ENCODE data around the gene ATP5F1D. TPM values are rescaled to one million over a fixed set of nuclear protein-coding genes. Genes with fewer than 3 reads are reported as not detected.

Gene ATP5F1D
- total RNA-seq, 2 experiments from 2014 or later = 209 to 222 TPM

GRCh38 chr19:1236576-1236975 lies 5.0 kb upstream of the ATP5F1D start:
- Mint-ChIP-seq H3K27ac (no peak overlapping the region), H3K27me3 (ENCODE audit: low read depth) (peaks cover 17% of the 10 kb centered on the region), H3K4me3 (no peak overlapping the region), H3K36me3 (ENCODE audit: low read depth) (no peaks in the 10 kb centered on the region), H3K4me1 (ENCODE audit: low read depth) (peaks cover 18% of the 10 kb centered on the region), H3K9me3 (ENCODE audit: insufficient read depth) (no peaks in the 10 kb centered on the region)
- ATAC-seq = no peak
- POLR2A ChIA-PET = no interaction called here
- CTCF ChIA-PET = interaction anchor here (1.2 kb wide), 1 partner anchor 123 kb away, joined by 4 read pairs; no protein-coding TSS in a partner anchor
- DNase-seq = no peak

GRCh38 chr19:1237027-1237659 lies 4.4 kb upstream of the ATP5F1D start:
- H3K4me1 Mint-ChIP-seq (ENCODE audit: low read depth) = peaks cover 18% of the 10 kb centered on the region
- DNase-seq (no peak), ATAC-seq (no peak)
- H3K27ac Mint-ChIP-seq = no peak overlapping the region
- ChIA-PET POLR2A (no interaction called here), CTCF (interaction anchor here (1.2 kb wide), 1 partner anchor 124 kb away, joined by 4 read pairs; no protein-coding TSS in a partner anchor)
- H3K27me3 Mint-ChIP-seq (ENCODE audit: low read depth) = peaks cover 17% of the 10 kb centered on the region
- H3K4me3 Mint-ChIP-seq = no peak overlapping the region
- no peaks in the 10 kb centered on the region for H3K36me3 Mint-ChIP-seq (ENCODE audit: low read depth)
- H3K9me3 Mint-ChIP-seq (ENCODE audit: insufficient read depth) = no peaks in the 10 kb centered on the region

GRCh38 chr19:1237754-1238368 lies 3.7 kb upstream of the ATP5F1D start, which contains the start of gene CBARP:
CBARP (minus strand) TSS chr19:1238005; CDS start chr19:1236100, 1,905 bp downstream.
- peak within 1 kb of the TSS; percentile 32 for H3K27ac Mint-ChIP-seq

DNA sequence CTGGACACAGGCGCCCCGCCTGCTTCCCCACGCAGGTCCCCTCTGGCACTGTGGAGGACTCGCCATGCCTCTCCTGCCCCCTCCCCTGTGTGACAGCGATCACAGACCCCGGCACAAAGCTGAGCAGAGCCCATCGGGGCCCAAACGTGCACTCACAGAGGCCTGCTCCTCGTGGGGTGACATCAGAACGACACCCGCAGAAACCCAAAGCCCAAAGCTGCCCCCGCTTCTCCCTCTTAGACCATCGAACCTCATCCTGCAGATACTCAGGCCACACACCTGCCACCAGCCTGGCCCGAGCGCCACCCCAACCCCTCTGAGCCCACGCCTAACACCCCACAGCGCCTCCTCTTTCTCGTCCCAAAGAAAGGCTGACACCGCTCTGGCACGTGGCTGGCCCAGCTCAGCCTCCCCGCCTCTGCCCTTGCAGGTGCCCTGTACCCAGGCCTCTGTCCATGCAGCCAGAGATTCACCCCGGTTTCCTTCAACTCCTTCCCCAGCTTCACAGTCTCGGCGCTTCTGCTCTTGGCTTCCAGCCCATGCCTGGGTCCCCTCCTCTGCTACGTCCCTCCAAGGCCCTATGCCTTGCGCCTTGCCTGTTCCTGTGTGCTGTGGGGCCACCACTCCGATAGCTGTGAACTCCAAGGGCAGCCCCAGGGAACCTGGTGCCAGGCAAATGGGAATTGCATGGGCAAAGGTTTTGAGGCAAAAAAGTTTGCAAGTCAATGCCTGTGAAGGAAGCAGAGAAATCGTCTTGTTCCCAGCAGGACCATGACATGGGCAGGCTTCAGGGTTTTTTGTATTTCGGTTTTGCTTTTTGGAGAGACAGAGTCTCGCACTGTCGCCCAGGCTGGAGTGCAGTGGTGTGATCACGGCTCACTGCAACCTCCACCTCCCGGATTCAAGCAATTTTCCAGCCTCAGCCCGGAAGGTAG lies 2.9 kb upstream of the ATP5F1D start:
- H3K4me3 Mint-ChIP-seq = peak overlapping the region; percentile 67
- peak overlapping the region; percentile 32 for H3K27ac Mint-ChIP-seq
- ATAC-seq (no peak), DNase-seq (no peak)
- no peaks in the 10 kb centered on the region for H3K9me3 Mint-ChIP-seq (ENCODE audit: insufficient read depth)
- H3K4me1 Mint-ChIP-seq (ENCODE audit: low read depth) = peaks cover 28% of the 10 kb centered on the region
- CTCF ChIA-PET = interaction anchor here (0.9 to 1.5 kb wide), 3 partner anchors 16 to 32 kb away, joined by 3 to 4 read pairs (median 3); no protein-coding TSS in a partner anchor
- H3K36me3 Mint-ChIP-seq (ENCODE audit: low read depth) = no peaks in the 10 kb centered on the region
- peaks cover 17% of the 10 kb centered on the region for H3K27me3 Mint-ChIP-seq (ENCODE audit: low read depth)
- POLR2A ChIA-PET = no interaction called here

More at GRCh38 chr19:1237754-1238368, 3.7 kb upstream of the ATP5F1D start, which contains the start of gene CBARP:
- POLR2A ChIA-PET = no interaction called here
- H3K9me3 Mint-ChIP-seq (ENCODE audit: insufficient read depth) = no peaks in the 10 kb centered on the region
- CTCF ChIA-PET = interaction anchor here (0.9 to 1.5 kb wide), 3 partner anchors 15 to 31 kb away, joined by 3 to 4 read pairs (median 3); no protein-coding TSS in a partner anchor
- DNase-seq (no peak), ATAC-seq (peak; percentile 2)
- no peaks in the 10 kb centered on the region for H3K36me3 Mint-ChIP-seq (ENCODE audit: low read depth)
- H3K27me3 Mint-ChIP-seq (ENCODE audit: low read depth) = peaks cover 17% of the 10 kb centered on the region
- peak within 1 kb of the TSS; percentile 67 for H3K4me3 Mint-ChIP-seq
- H3K4me1 Mint-ChIP-seq (ENCODE audit: low read depth) = peaks cover 20% of the 10 kb centered on the region

DNA sequence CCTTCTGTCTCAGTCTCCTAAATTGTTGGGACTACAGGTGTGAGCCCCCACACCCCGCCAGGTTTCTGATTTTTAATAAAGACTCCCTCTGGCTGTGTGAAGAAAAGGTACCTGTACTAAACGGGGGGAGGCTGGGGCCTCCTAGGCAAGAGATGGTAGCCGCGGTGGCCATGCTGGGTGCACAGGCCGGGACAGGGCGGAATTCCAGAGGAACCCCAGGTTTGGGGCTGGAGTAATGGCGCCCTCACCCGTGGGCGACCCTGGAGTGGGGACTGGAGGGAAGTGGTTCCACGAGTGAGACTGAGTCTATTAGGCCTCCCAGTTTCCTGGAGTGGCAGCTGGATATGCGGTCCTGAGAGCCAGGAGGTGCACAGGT lies 2.1 kb upstream of the ATP5F1D start:
- H3K27me3 Mint-ChIP-seq (ENCODE audit: low read depth) = peaks cover 17% of the 10 kb centered on the region
- H3K27ac Mint-ChIP-seq = no peak overlapping the region
- DNase-seq (no peak), ATAC-seq (no peak)
- H3K4me1 Mint-ChIP-seq (ENCODE audit: low read depth) = peaks cover 33% of the 10 kb centered on the region
- ChIA-PET CTCF (interaction anchor here (1.1 to 1.5 kb wide), 2 partner anchors 17 to 32 kb away, joined by 3 to 4 read pairs; no protein-coding TSS in a partner anchor), POLR2A (no interaction called here)
- no peaks in the 10 kb centered on the region for H3K9me3 Mint-ChIP-seq (ENCODE audit: insufficient read depth)
- H3K4me3 Mint-ChIP-seq = no peak overlapping the region
- peaks cover under 1% of the 10 kb centered on the region for H3K36me3 Mint-ChIP-seq (ENCODE audit: low read depth)

DNA sequence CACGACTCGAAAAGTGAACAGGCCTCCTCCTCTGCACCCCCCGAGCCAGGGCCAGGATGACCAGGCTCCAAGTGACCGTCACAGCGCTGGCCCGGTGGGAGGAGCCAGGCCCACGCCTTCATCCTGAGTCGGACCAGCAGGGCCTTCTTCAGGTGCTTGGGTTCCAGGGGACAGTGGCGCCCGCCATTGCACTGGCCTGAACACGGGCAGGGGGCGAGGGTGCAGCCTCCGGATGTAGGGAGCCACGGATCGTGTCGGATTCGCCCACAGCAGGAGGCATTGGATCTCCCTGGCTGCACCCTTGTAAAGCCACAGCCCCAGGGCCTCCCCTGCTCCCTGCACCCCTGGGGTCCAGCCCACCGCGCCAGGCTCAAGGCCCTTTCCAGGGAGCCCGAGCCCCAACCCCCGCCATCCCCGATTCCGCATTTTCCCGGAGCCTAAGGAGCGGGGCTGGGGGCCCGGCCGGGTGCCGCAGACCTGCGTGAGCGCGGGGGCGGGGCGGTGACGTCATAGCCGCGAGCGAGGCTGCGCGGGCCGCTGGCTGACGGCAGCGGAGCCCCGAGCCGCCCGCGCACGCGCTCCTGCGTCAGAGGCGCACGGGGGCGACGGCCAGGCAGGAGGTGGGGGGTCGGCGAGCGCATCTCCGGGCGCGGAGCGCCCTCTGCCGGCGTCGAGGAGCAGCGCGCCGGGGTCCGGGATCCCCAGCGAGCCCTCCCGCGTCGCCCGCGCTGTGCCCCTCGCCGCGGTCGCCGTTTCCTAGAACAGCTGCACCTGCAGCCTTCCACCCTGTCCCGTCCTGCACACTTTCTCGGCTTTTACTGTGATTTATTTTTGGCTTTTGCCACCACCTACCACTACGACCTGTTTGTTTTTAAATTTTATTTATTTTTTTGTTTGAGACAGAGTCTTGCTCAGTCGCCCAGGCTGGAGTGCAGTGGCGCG lies 1.5 kb upstream of the ATP5F1D start:
- H3K27ac Mint-ChIP-seq = peak overlapping the region; percentile 32
- DNase-seq (peak; percentile 92), ATAC-seq (peak; percentile 62)
- H3K9me3 Mint-ChIP-seq (ENCODE audit: insufficient read depth) = no peaks in the 10 kb centered on the region
- peak overlapping the region; percentile 88 for H3K4me3 Mint-ChIP-seq
- ChIA-PET CTCF (interaction anchor here (0.5 to 8.2 kb wide), 12 partner anchors 24 to 420 kb away, joined by 3 to 606 read pairs (median 4); partner anchors contain the start of genes ARHGAP45, CIRBP, FAM174C and WDR18), POLR2A (interaction anchor here (1.1 to 7.7 kb wide), 2 partner anchors 28 to 59 kb away, joined by 4 to 218 read pairs; partner anchors contain the start of gene CIRBP)
- H3K27me3 Mint-ChIP-seq (ENCODE audit: low read depth) = peaks cover 17% of the 10 kb centered on the region
- H3K36me3 Mint-ChIP-seq (ENCODE audit: low read depth) = peaks cover 2% of the 10 kb centered on the region
- H3K4me1 Mint-ChIP-seq (ENCODE audit: low read depth) = peaks cover 37% of the 10 kb centered on the region

- POLR2A ChIA-PET = interaction anchor here (1.1 to 7.7 kb wide), 2 partner anchors 27 to 60 kb away, joined by 4 to 218 read pairs; partner anchors contain the start of gene CIRBP
These were observed 626 bp upstream of the ATP5F1D start for GRCh38 chr19:1240925-1241324.

GRCh38 chr19:1243768-1244692 lies 2.5 kb downstream of the ATP5F1D start:
- Mint-ChIP-seq H3K36me3 (ENCODE audit: low read depth) (peaks cover 2% of the 10 kb centered on the region), H3K27me3 (ENCODE audit: low read depth) (peaks cover 3% of the 10 kb centered on the region), H3K4me1 (ENCODE audit: low read depth) (peaks cover 32% of the 10 kb centered on the region), H3K27ac (peak overlapping the region; percentile 91), H3K9me3 (ENCODE audit: insufficient read depth) (no peaks in the 10 kb centered on the region), H3K4me3 (peak overlapping the region; percentile 88)
- ChIA-PET CTCF (interaction anchor here (0.5 to 8.2 kb wide), 37 partner anchors 11 to 380 kb away, joined by 3 to 606 read pairs (median 5); partner anchors contain the start of genes ARHGAP45, CIRBP, CNN2 and FAM174C), POLR2A (interaction anchor here (0.9 to 7.7 kb wide), 7 partner anchors 9 to 31 kb away, joined by 4 to 218 read pairs (median 7); partner anchors contain the start of genes CIRBP and FAM174C)
- DNase-seq = peak; percentile 90
- ATAC-seq = peak; percentile 43

More at GRCh38 chr19:1240925-1241324, 626 bp upstream of the ATP5F1D start:
- CTCF ChIA-PET = interaction anchor here (0.5 to 8.2 kb wide), 14 partner anchors 20 to 419 kb away, joined by 3 to 606 read pairs (median 3); partner anchors contain the start of genes ARHGAP45, CIRBP, FAM174C and WDR18
- Mint-ChIP-seq H3K4me3 (peak overlapping the region; percentile 88), H3K27me3 (ENCODE audit: low read depth) (peaks cover 15% of the 10 kb centered on the region), H3K36me3 (ENCODE audit: low read depth) (peaks cover 2% of the 10 kb centered on the region), H3K27ac (peak overlapping the region; percentile 77), H3K4me1 (ENCODE audit: low read depth) (peaks cover 37% of the 10 kb centered on the region), H3K9me3 (ENCODE audit: insufficient read depth) (no peaks in the 10 kb centered on the region)
- no peak for ATAC-seq
- no peak for DNase-seq

- Mint-ChIP-seq H3K4me3 (peak overlapping the region; percentile 65), H3K27ac (peak overlapping the region; percentile 91), H3K27me3 (ENCODE audit: low read depth) (no peaks in the 10 kb centered on the region), H3K4me1 (ENCODE audit: low read depth) (peaks cover 32% of the 10 kb centered on the region), H3K9me3 (ENCODE audit: insufficient read depth) (no peaks in the 10 kb centered on the region), H3K36me3 (ENCODE audit: low read depth) (peaks cover 5% of the 10 kb centered on the region)
- POLR2A ChIA-PET = interaction anchor here (1.1 to 7.7 kb wide), 6 partner anchors 8 to 30 kb away, joined by 4 to 218 read pairs (median 8); partner anchors contain the start of genes CIRBP and FAM174C
- DNase-seq = no peak
- CTCF ChIA-PET = interaction anchor here (0.5 to 8.2 kb wide), 36 partner anchors 10 to 381 kb away, joined by 3 to 606 read pairs (median 5); partner anchors contain the start of genes ARHGAP45, CIRBP, CNN2 and FAM174C
- ATAC-seq = no peak
These were observed 3.3 kb downstream of the ATP5F1D start for GRCh38 chr19:1244693-1245451.
